Dedifferentiated amniotic fluid mesenchymal stem cell (primary cell): ENCODE measurements around the gene PBOV1.

Experiments
- DNase-seq: peaks from one replicate; pipeline ENCODE4 v3.0.0-alpha.2; 2016; ENCODE audit errors: extremely low spot score

The PBOV1 gene

DNA sequence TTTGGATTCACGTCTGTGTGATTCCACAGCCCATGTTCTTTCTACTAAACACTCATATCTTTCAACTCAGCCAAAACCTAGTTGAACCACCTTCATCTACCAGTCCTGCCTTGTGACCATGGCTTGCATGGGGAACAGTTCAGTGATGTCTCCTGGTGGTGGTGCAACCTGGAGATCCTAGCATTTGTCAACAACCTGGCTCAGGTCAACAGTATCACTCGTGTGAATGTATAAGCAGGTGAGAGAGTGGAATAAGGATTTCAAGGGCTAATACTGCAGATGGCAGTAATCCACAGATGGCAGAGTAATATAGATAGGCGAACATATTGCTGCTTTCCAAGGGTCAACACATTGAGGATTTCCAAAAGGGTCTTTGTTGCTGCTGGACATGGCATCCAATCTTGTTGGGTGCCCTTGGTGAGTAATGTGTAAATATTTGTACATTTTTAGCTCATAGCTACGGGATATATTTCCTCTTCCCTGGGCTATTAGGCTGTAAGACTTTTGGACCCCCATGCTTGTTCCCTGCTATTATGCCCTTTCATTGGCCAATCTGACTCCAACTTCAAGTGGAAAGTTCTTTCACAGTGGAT, 13.4 kb downstream of the PBOV1 start:
- DNase-seq = no peak

DNA sequence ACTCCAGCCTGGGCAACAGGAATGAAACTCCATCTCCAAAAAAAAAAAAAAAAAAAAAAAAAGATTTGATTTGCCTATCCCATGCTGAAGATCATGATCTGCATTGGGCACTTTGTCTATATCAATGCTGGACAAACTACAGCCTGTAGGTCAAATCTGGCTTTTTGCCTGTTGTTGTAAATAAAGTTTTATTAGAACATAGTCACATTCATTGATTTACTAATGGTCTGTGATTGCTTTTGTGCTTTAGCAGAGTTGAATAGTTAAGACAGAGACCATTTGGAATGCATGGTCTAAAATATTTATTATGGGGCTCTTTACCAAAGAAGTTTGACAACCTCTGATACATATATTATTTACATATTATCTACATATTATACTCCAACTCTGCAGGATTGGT, 14.0 kb downstream of the PBOV1 start:
- DNase-seq = no peak

DNA sequence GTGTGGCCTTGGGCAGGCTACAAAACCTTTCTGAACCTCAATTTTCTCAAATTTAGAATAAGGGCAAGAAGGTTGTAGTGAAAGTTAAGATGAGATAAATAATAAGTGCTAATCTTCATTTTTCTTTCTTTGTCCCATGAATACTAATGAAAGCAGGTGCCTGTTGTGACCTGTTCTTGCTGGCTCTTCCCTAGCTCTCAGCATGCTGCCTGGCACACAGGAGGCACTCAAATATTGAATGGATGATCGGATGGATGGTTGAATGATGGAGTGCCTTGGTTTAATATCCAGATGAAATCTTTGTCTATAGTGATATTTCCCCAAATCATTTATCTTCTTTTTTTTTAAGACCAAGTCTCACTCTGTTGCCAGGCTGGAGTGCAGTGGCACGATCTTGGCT, 15.0 kb downstream of the PBOV1 start:
- DNase-seq = no peak

DNA sequence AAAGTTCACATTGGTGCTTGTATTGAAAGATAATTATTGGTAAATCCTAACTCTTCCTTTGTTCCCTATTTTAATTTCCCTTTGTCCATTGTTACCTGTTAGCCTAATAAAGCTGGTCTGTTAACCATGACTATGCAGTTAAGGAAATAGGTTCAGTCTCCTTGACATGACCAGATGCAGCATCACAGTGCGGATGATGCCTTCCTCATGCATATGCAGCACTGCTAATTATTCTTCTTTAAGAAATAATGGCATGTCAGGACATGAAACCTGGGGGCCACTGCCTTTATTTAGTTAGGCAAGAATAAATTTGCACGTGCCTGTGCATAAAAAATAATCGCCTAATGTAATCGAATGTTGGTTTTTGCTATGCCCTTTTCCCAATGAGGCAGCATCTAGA, 16.5 kb downstream of the PBOV1 start:
- DNase-seq = no peak

DNA sequence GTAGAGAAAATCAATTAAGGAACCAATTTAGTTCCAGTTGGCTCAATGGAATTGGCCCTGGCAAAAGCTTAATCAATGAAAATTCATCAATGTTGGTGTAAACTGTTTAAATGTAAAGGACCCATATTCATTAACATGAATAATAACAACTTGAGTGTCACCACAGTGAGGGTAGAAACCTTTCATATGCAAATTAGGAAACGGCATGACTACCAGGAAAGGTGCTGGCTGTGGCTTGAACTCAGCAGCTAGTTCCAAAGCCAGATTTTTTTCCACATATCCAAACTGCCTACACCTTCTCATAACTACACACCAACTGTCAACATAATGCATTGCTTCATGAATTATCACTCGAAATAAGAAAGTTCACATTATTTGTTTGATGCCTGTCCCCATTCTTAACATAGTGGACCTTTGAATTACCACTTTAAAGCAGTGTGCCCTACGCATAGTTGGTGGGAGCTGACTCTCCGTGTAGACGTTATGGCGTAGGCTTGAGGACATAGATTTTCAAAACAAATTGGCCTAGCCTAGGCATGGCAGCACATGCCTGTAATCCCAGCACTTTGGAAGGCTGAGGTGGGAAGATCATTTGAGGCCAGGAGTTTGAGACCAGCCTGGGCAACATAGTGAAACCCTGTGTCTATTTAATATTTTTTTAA, 19.7 kb downstream of the PBOV1 start:
- no peak for DNase-seq

DNA sequence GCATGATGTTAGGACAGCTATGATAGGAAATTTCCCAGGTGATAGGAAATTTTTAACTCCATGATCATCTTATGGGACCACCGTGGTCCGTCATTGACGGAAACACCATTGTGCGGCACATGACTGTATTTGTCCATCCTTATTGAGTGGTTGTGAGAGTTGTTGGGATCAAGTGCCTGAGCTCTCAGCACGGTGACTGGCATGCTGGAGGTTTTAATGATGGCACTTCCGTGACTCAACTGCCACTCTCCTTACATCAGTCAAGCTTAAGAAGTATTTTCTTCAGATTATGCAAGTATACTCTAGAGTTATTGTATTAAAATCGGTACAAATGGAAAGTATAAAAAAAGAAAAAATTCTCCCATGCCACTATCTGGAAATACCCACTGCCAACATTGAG, 20.7 kb downstream of the PBOV1 start:
- no peak for DNase-seq

DNA sequence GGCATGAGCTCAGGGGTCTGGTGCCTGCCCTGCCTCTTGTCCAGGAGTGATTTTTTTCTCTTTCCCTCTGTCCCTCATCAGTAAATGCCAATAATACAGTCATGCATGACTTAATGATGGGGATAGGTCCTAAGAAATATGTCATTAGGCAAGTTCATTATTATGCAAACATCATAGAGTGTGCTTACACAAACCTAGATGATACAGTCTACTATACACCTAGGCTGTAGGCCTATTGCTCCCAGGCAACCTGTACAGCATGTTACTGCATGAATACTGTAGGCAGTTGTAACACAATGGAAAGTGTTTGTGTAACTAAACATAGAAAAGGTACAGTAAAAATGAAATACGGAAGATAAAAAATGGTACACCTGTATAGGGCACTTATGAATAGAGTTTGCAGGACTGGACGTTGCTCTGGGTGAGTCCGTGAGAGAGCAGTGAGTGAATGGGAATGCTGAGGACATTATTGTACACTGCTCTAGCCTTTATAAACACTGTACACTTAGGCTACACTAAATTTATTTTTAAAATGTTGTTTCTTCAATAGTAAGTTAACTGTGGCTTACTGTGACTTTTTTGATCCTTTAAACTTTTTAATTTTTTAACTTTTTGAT, 22.1 kb downstream of the PBOV1 start:
- no peak for DNase-seq

DNA sequence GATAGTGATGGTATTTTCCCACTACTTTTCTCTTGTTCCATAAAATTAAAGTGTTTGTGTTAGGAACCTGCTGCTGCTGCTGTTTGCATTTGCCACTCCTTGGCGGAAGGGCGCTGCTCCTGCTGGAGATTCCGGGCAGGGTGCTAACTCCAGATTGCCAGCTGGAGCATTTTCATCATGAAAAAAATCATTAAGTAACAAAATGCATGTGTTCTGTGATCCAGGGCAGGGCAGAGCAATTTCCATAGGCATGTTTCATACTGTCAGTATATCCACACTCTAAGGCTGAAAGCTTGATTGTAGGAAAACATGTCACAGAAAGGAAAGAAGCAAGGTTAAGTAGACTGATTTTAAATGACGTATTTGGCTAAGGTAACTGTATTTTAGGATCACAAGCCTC, 24.0 kb downstream of the PBOV1 start:
- no peak for DNase-seq

DNA sequence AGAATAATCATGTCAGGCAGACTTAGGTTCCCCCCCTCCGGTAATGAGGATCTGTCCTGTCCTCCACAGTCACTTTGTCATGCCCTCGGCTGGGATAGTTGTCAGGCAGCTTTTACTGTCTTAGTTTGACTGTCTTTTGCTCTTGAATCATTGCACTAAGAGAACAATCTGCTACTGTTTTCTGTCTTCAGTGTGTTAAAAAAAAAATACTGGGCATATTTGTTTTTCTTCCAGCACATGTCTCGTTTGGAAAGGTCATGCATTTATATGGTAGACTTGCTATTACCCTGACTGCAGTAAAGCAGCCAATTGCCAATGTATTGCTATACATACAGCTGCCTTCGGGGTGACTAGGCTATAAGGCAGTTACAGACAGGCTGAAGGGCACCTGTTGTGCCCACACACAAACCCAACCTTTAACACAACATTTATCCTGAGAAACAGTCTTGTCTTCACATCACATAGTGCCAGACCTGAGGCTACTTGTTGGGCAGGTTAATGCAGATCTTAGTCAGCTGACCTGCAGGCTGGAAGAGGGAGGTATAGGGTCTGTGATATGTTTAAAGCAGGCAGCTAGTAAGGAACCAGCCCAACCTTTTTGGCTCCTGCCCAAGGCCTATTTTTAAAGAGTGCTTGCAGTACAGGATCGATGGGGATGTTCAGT, 29.9 kb downstream of the PBOV1 start:
- DNase-seq = no peak

DNA sequence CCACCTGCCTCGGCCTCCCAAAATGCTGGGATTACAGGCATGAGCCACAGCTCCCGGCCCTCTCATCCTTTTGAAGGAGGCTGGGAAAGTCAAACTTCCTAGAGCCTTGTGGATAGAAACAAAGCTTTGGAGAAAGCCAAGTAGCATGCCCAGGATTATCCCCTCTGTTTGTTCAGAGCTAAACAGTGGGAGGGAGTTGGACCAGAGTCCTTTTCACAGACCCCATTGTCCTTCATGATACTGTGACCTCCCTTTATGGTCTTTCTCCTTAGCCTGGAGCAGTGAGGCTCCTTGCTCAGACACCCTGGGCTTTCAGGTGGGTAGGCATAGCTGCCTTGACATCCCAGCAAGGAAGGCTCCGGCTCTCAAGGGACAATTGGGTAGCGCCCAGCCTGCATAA, 31.1 kb downstream of the PBOV1 start:
- DNase-seq = no peak

DNA sequence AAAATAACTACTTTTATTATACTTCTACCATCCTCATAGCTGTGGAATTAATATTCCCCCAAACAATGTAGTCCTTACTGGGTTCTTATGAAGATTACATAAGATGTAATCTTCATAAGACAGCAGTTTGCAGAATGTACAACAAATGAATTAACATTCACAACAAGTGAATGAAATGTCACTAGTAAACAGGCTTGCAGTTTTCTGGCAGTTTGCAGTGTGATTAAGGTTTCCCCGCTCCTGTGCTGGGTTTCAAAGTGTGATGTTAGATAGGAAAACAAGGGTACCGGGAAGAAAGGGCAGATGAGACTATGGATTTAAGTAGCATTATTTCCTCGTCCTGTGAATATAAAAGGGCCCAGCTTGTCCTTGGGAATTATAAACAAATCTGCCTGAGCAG, 34.1 kb downstream of the PBOV1 start:
- DNase-seq = no peak

DNA sequence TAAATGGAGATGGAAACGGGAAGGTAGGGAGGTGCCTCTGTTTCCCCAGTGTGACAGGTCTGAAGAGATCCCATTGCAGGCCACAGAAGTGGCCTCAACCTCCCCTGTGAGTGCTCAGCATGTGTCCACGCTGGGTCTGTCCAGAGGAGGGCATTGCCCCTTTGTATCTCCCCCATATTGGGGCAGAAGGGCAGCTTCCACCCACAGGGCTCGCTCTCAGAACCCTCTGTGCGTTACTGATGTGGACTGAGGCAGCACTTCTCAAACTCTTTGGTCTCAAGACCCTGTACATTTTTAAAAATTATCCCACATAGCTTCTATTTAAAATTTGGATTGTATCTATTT, 34.5 kb downstream of the PBOV1 start:
- DNase-seq = no peak

DNA sequence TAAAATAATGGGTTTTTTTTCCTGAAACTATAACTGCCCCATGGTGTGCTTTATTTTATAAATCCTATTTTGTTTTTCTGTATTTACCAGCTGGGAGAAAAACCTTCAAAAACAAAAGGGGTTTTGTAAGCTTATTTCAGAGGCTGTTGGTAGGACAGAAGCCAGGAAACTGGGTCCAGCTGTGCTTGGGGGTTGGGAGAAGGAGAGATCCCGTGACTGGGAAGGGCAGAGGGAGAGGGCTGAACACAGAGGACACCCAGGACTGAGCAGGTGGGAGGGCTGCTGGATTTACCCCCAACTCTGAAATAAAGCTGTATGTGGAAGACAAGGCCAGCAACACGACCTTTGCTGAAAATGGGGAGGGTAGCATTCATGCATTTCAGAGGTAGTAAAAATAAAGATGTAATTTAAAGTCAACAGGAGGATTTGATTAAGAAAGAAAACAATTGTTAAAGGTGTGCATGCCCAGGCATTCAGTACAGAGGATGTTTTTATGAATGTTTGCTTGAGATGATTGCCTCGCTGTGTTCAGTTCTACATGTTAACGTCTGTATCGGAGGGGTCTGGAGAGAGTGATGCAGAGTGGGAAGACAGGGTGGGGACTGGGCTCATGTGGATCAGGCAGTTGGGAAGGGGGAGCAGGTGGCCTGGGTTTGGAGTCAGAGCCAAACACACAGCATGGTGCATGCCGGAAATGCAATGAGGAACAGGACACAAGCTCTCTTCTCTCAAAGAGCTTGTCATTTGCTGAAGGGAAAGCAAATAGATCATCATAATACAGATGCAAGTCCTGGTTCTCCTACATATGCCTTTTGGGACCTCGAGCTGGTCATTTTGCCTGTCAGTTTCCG, 35.1 kb downstream of the PBOV1 start:
- DNase-seq = no peak

DNA sequence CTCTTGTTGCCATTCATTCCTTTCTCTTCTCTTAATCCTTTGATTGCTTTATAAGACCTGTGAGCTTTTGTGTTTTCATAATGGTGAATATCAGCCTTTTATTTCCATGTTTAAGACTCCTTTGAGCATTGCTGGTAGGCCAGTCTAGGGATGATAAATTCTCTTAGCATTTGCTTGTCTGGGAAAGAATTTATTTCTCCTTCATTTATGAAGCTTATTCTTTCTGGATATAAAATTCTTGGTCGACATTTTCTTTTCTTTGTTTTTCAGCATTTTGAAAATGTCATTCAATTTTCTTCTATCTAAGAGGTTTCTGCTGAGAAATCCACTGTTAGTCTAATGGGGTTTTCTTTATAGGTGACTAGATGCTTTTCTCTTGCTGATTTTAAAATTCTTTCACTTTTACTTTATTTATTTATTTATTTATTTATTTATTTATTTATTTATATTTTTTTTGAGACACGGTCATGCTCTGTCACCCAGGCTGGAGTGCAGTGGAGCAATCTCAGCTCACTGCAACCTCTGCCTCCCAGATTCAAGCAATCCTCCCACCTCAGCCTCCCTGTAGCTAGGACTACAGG, 41.5 kb downstream of the PBOV1 start:
- no peak for DNase-seq

DNA sequence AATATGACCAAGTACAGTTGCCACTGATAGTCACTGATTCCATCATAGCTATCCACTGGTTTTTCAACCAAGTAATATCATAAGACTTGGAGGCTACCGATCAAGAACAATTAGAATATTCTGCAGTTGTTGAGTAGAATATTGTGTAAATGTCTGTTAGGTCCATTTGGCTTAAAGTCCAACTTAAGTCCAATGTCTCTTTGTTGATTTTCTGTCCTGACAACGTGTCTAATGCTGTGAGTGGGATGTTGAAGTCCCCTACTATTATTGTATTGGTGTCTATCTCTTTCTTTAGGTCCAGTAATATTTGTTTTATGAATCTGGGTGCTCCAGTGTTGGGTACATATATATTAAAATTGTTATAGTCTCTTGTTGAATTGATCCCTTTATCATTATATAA, 42.7 kb downstream of the PBOV1 start:
- DNase-seq = no peak
